C1 segment of cervical spinal cord (tissue), 14 donors: Measurements from ENCODE around the gene MAP3K7CL.

Source experiments
- DNase-seq, 14 donors: peaks; one replicate each; lab custom pipeline; 2025; lab: John Stamatoyannopoulos, UW

MAP3K7CL gene

GRCh38 chr21:29194847-29195246, 64.4 kb downstream of the MAP3K7CL start:
- DNase-seq = no peak

DNA sequence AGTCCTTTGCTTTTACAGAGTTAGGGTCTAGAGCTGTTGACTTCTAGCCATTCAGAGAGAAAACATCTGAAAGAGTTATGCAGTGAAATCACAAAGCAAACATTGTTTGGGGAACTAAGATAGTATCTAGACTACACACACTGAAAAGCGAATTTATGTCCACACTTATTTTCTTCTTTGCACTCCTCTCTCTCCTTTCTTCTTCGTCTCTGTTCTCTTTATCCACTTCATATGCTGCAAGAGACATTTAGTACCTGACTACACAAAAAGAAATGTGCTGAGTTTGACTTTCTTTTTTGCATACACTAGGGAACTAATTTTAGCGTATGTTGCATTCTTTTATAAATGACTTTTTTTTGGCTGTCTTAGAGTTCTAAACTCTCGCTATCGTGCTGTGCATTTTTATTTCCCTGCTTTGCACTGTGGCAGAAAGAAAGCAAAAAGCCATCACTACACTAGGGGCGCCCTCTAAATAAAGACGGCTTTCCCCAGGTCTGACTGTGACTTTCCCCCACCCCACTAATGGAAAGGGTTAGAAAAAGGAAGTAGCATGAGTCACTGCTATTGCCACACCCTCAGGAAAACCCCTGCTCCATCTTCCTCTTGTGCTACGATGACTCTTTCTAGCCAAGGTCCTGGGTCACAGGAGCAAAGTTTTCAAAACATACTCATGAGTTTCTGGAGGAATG, 65.7 kb downstream of the MAP3K7CL start:
- DNase-seq = peak in 1 of 14 donors; percentile 18

DNA sequence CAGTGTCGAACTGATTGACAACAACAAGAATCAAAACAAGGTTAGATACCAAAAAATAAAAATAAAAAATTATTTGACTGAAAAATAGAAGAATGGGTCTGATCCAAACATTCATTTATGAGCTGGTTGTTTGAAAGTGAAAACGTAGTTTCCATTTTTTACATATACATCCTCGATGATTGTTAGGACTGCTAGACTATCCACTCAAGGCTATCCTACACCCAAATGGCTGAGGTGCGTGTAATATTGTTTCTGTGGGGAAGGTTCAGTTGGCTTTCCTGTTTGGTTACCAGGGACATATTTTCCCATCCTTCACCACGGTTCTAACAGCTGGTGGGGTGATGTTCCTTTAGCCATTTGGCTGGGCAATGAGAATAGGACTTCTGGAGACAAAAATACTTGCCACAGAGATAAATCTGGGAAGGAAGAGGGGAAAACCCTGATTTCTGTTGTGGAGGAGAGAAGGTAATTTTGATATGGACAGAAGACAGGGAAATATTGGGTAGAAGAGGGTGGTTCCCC, 66.3 kb downstream of the MAP3K7CL start:
- no peak for DNase-seq

DNA sequence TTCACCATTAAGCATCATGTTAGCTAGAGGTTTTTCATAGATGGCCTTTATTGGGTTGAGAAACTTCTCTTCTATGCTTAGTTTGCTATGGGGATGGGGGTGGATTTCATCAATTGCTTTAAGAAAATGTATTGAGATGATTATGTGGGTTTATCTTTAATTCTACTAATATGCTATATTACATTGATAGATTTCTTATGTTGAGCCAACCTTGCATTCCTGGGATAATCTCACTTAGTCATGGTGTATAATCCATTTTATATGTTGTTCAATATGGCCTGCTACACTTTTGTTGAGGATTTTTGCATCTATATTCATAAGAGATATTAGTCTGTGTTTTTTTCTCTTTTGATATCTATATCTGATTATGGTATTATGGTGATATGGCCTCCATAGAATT, 70.7 kb downstream of the MAP3K7CL start:
- no peak for DNase-seq

DNA sequence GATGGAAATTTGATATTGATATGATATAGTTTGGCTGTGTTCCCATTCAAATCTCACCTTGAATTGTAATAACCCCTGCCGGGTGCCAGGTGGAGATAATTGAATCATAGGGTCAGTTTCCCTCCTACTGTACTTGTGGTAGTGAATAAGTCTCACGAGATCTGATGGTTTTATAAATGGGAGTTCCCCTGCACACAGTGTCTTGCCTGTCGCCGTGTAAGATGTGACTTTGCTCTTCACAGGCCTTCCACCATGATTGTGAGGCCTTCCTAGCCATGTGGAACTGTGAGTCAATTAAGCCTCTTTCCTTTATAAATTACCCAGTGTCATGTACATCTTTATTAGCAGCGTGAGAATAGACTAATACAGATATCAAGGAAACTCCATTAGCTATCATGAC, 74.6 kb downstream of the MAP3K7CL start:
- DNase-seq = no peak

- no peak for DNase-seq
These were observed 75.5 kb downstream of the MAP3K7CL start for GRCh38 chr21:29205988-29206387.

DNA sequence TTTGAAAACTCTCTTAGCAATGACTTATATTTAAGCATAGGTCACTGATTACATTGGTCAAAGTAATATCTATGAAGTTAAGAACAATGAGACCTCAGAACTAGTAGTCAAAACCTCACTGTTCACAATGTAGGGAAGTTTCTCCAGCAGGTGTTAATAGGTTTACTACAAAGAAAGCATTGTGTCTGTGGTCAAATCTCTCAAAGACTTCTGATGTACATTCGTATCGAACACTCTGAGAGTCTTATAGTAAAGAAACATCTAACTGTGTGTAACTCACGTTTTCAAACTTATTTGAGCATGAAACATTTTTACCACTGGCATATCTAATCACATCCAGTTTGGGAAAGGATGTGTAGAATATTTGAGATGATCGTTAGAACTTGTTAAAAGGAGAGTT, 76.0 kb downstream of the MAP3K7CL start:
- no peak for DNase-seq

GRCh38 chr21:29207201-29207600, 76.8 kb downstream of the MAP3K7CL start:
- DNase-seq = no peak

GRCh38 chr21:29208044-29208681, 77.7 kb downstream of the MAP3K7CL start:
- DNase-seq = no peak

- DNase-seq = no peak
These were observed 78.2 kb downstream of the MAP3K7CL start for GRCh38 chr21:29208682-29209059.

DNA sequence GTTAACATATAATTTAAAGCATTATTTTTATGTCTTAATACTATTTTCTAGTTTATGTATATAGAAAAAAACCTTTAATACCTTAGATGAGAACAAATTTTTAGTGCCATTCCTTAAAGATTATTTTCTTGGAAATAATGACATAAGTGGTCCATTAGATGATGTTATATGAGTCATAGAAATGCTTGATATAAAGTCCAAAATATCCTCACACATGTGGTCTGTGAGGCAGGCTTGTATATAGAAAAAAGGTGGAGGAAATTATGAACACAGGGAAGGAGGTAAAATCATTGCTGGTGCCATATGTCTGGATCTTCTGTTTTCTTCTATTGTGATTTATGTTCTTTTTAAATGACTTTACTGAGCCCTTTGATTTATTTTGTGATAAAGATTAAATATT, 79.3 kb downstream of the MAP3K7CL start:
- no peak for DNase-seq

GRCh38 chr21:29211205-29211604, 80.8 kb downstream of the MAP3K7CL start:
- DNase-seq = no peak

- no peak for DNase-seq
These were observed 82.0 kb downstream of the MAP3K7CL start for GRCh38 chr21:29212446-29212845.

GRCh38 chr21:29213513-29214385, 83.3 kb downstream of the MAP3K7CL start:
- no peak for DNase-seq

- no peak for DNase-seq
These were observed 85.3 kb downstream of the MAP3K7CL start for GRCh38 chr21:29215709-29216108.

GRCh38 chr21:29217818-29218291, 87.4 kb downstream of the MAP3K7CL start:
- DNase-seq = no peak

GRCh38 chr21:29218749-29219148, 88.3 kb downstream of the MAP3K7CL start:
- DNase-seq = no peak

DNA sequence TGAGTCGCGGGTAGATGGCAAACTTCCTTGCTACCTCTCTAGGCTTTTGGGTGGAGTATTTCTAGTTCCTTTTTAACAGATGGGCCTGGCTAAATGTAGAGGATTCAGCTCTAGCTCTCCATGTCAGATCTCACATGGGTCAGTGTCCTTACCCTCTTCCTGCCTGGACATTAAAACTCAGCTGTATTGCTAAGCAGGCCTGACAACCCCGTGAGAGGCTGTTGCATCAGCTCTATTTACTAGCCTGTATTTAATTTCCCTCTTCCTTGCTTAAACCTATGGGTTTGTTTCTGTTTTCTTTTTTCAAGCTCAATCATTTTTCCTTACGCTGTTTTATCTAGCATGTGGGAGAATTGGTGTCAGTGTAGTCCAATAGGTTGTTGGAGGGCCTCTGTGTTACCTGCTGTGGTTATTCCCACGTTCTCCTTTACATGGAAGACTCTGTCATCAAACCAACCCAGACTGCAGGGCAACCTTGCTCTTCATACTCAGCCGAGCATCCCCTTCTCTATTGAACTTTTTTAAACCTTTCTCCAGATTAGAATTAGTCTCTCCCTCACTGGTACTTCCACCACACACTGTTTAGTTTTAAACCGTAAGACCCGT, 88.8 kb downstream of the MAP3K7CL start:
- no peak for DNase-seq

DNA sequence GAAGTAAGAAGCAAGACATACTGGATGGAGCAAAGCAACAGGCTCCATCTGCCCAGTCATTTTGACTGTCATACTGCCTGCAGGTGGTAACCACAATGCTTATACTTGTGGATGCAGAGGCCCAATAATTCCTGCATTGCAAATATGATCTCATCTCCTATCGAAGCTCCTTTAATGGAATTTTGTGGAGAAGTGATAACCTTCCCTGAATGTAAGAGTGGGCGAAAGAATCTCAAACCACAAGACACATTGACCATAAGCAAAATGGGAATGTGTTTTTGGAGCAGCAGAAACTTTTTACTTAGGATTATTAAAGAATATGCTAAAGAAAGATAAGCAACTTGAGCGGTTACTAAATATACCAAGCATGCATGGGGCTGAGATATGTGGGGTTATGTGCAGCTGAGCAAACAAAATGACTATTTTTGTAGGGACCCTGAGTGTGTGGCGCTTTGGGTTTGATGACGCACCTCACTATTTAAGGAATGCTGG, 90.9 kb downstream of the MAP3K7CL start:
- DNase-seq = no peak

DNA sequence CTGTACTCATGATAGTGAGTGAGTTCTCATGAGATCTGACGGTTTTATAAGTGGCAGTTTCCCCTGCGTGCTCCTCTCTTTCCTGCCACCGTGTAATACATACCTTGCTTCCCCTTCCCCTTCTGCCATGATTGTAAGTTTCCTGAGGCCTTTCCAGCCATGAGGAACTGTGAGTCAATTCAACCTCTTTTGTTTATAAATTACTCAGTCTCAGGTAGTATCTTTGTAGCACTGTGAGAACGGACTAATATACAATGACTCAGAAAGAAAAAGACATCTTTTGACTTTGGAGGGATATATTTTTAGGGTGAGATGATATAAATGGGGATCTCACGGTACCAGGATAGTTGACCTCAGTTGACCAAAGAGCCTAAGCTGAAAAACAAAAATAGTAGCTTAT, 93.6 kb downstream of the MAP3K7CL start:
- no peak for DNase-seq
